K562 (cell line): ENCODE data around the gene CCDC183. TPM values are rescaled to one million over a fixed set of nuclear protein-coding genes. Genes with fewer than 3 reads are reported as not detected.

Source experiments
- CREB5 ChIP-seq: fragments of 250-450 bp; sonication (Bioruptor Pico); IDR thresholded peaks from 2 replicates; pipeline ENCODE4 v1.5.0; 2020; ENCODE audit warnings: mild to moderate bottlenecking
- DDX20 ChIP-seq: fragments of 450-650 bp; IDR thresholded peaks from 2 replicates; pipeline ENCODE4 v1.6.1; 2016; ENCODE audit warnings: missing genetic modification characterization, low read depth, mild to moderate bottlenecking, missing compliant biosample characterization, moderate library complexity
- EWSR1 ChIP-seq: fragments of 450-650 bp; IDR thresholded peaks from 2 replicates; pipeline ENCODE4 v1.6.1; 2018; ENCODE audit warnings: borderline replicate concordance, mild to moderate bottlenecking, low read depth, moderate library complexity; ENCODE audit not compliant: partially characterized antibody
- IRF1 ChIP-seq: sonication (generic); formaldehyde crosslinking; IDR thresholded peaks from 2 replicates; pipeline ENCODE4 v1.8.0; 2022; ENCODE audit warnings: missing genetic modification reagents, mild to moderate bottlenecking, borderline replicate concordance
- MITF ChIP-seq: IDR thresholded peaks from 2 replicates; pipeline ENCODE4 v1.6.1; 2014; ENCODE audit warnings: antibody characterized with exemption
- MYC ChIP-seq, 2 experiments: fragments of 250-450 bp in 1 of 2; sonication (Bioruptor Pico) in 1 of 2; IDR thresholded peaks; 2 replicates each; pipeline versions ENCODE4 v1.5.1 to v1.6.1; 2012 to 2021; ENCODE audit warnings: low read depth in 2 of 2, borderline replicate concordance in 1 of 2, improper control_type of control experiment in 1 of 2, low read length in 1 of 2, mild to moderate bottlenecking in 1 of 2, moderate library complexity in 1 of 2
- NR4A1 ChIP-seq, 2 experiments: fragments of 250-450 bp in 1 of 2; fragments of 450-650 bp in 1 of 2; sonication (Bioruptor Pico) in 1 of 2; IDR thresholded peaks; 2 replicates each; pipeline versions ENCODE4 v1.4.0 to v1.6.1; 2016 to 2020; ENCODE audit warnings: mild to moderate bottlenecking in 2 of 2, missing compliant biosample characterization in 1 of 2, missing genetic modification characterization in 1 of 2, moderate library complexity in 1 of 2
- PCBP1 ChIP-seq: fragments of 200-400 bp; formaldehyde crosslinking; IDR thresholded peaks from 2 replicates; pipeline ENCODE4 v1.6.1; 2018; ENCODE audit warnings: mild to moderate bottlenecking, low read depth, low read length; ENCODE audit not compliant: poor library complexity, severe bottlenecking
- PCBP2 ChIP-seq: fragments of 200-400 bp; formaldehyde crosslinking; IDR thresholded peaks from 2 replicates; pipeline ENCODE4 v1.6.1; 2018; ENCODE audit warnings: low read length, low read depth, mild to moderate bottlenecking, moderate library complexity; ENCODE audit not compliant: poor library complexity, severe bottlenecking
- PTBP1 ChIP-seq: fragments of 200-400 bp; formaldehyde crosslinking; IDR thresholded peaks from 2 replicates; pipeline ENCODE4 v1.6.1; 2017; ENCODE audit warnings: low read depth, low read length
- RBFOX2 ChIP-seq: fragments of 200-400 bp; formaldehyde crosslinking; IDR thresholded peaks from 2 replicates; pipeline ENCODE4 v1.6.1; 2017; ENCODE audit warnings: low read depth, mild to moderate bottlenecking, low read length, moderate library complexity
- RNF219 ChIP-seq: fragments of 250-450 bp; sonication (Bioruptor Pico); IDR thresholded peaks from 2 replicates; pipeline ENCODE4 v1.5.0; 2022; ENCODE audit warnings: mild to moderate bottlenecking
- SRSF1 ChIP-seq: fragments of 200-400 bp; formaldehyde crosslinking; IDR thresholded peaks from 2 replicates; pipeline ENCODE4 v1.6.1; 2017; ENCODE audit warnings: mild to moderate bottlenecking, low read depth, low read length, moderate library complexity
- TAF1 ChIP-seq: IDR thresholded peaks from 2 replicates; pipeline ENCODE4 v1.6.1; 2011; ENCODE audit warnings: mild to moderate bottlenecking, low read length, moderate library complexity; ENCODE audit not compliant: insufficient read depth, control insufficient read depth, severe bottlenecking; ENCODE audit errors: extremely low read depth
- ZBED1 ChIP-seq: IDR thresholded peaks from 2 replicates; pipeline ENCODE4 v1.6.1; 2014
- ZFP36 ChIP-seq: fragments of 150-350 bp; IDR thresholded peaks from 2 replicates; pipeline ENCODE4 v1.6.1; 2018; ENCODE audit warnings: low read length, low read depth; ENCODE audit not compliant: partially characterized antibody
- ZNF830 ChIP-seq: fragments of 250-450 bp; sonication (Bioruptor Pico); IDR thresholded peaks from 2 replicates; pipeline ENCODE4 v1.5.0; 2021; ENCODE audit warnings: mild to moderate bottlenecking
- polyA plus RNA-seq, 8 experiments: library from polyadenylated mRNA; depleted of rRNA in 4 of 8; stranded (reverse) in 5 of 8; unstranded in 3 of 8; fragments of >200 nt; fragmentation: Nextera tagmentation in 2 of 8; fragmentation: Illumina TruSeq in 1 of 8; extraction: Ambion mirVana in 2 of 8; extraction: Trizol in 1 of 8; gene quantifications; 2 replicates each; pipeline versions ENCODE4 v1.2.1 to v1.2.3, GENCODE V29; 2011 to 2014; ENCODE audit warnings: inconsistent platforms in 1 of 8, missing spikeins in 1 of 8
- total RNA-seq, 7 experiments: library from RNA; depleted of rRNA in 6 of 7; stranded (reverse); fragments of >200 nt in 6 of 7; fragmentation: Illumina TruSeq in 2 of 7; extraction: Trizol in 2 of 7; gene quantifications; 2 replicates each; pipeline versions ENCODE4 v1.2.1 to v1.2.3, GENCODE V29; 2011 to 2021; ENCODE audit warnings: low replicate concordance in 1 of 7

Gene CCDC183
- total and polyA plus RNA-seq, 9 of the 15 experiments (the other 6 are each of a cell fraction or from before 2014, with no cell fraction given) = 0.21 to 0.60 (median 0.29) TPM; not detected in 4

GRCh38 chr9:136790640-136791515 is 5.3 kb upstream of the CCDC183 start, which contains the start of gene TMEM141 (continued):
- TF ChIP-seq TAF1 = peak; percentile 36
- no peak for TF ChIP-seq PCBP2
- TF ChIP-seq RNF219 = no peak
- TF ChIP-seq PTBP1 = no peak
- TF ChIP-seq ZBED1 = no peak
- TF ChIP-seq PCBP1 = no peak
- peak; percentile 71 for TF ChIP-seq RBFOX2
- TF ChIP-seq SRSF1 = no peak
- no peak for TF ChIP-seq ZNF830 (CRISPR knock-in tag)
- TF ChIP-seq MITF = no peak
- no peak for TF ChIP-seq NR4A1 (CRISPR knock-in tag; IDR thresholded peaks at IDR 0.05)
- no peak for TF ChIP-seq NR4A1 (tag; IDR thresholded peaks at IDR 0.05)
- no peak for TF ChIP-seq IRF1 (CRISPR knock-in tag)
- TF ChIP-seq MYC (IDR thresholded peaks at IDR 0.05; ENCODE audit: low read depth, low read length) = no peak; the same call in 1 of the 2 replicates
- no peak for TF ChIP-seq MYC (CRISPR knock-in tag; IDR thresholded peaks at IDR 0.05; ENCODE audit: borderline replicate concordance, low read depth)
- TF ChIP-seq CREB5 (CRISPR knock-in tag) = no peak
- no peak for TF ChIP-seq DDX20
- TF ChIP-seq EWSR1 = no peak
- no peak for TF ChIP-seq ZFP36
